Measurements from ENCODE around the gene CA14.

CA14 gene

DNA sequence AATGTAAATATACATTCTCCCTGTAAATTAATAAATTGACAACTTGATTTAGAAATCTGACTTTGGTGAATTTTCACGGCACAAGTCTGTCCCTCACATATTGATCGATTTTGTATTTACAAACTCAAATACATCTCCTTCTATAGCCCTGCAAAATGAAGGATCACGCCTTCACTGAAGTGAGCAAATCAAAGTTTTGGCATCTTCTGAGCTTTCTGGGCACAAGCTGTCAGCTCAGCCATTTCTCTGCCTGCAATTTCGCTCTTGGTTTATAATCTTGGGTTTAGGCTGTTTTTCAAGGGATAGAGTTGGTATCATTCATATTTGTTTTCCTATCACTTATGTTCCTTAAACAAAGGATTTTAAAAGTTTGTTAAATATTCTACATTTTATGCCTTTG is 47.5 kb upstream of the CA14 start (continued):
- TF ChIP-seq, protein P1, sequence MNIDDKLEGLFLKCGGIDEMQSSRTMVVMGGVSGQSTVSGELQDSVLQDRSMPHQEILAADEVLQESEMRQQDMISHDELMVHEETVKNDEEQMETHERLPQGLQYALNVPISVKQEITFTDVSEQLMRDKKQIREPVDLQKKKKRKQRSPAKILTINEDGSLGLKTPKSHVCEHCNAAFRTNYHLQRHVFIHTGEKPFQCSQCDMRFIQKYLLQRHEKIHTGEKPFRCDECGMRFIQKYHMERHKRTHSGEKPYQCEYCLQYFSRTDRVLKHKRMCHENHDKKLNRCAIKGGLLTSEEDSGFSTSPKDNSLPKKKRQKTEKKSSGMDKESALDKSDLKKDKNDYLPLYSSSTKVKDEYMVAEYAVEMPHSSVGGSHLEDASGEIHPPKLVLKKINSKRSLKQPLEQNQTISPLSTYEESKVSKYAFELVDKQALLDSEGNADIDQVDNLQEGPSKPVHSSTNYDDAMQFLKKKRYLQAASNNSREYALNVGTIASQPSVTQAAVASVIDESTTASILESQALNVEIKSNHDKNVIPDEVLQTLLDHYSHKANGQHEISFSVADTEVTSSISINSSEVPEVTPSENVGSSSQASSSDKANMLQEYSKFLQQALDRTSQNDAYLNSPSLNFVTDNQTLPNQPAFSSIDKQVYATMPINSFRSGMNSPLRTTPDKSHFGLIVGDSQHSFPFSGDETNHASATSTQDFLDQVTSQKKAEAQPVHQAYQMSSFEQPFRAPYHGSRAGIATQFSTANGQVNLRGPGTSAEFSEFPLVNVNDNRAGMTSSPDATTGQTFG (tag by site-specific recombination; IDR thresholded peaks at IDR 0.05; ENCODE audit: borderline replicate concordance), result no peak
- TF ChIP-seq ZNF549 (tag by site-specific recombination; IDR thresholded peaks at IDR 0.05) (no peak), ZNF335 (tag by site-specific recombination; conservative IDR thresholded peaks at IDR 0.05) (no peak), ZFP37 (tag by site-specific recombination; IDR thresholded peaks at IDR 0.05) (no peak), ZNF837 (tag by site-specific recombination; IDR thresholded peaks at IDR 0.05) (no peak), ZNF654 (tag by site-specific recombination; IDR thresholded peaks at IDR 0.05; ENCODE audit: low read depth) (no peak), ZNF664 (tag by site-specific recombination; IDR thresholded peaks at IDR 0.05) (no peak), YY1 (tag by site-specific recombination; IDR thresholded peaks at IDR 0.05) (no peak), ZNF555 (tag by site-specific recombination; conservative IDR thresholded peaks at IDR 0.05) (no peak), ZNF114 (tag by site-specific recombination; IDR thresholded peaks at IDR 0.05) (no peak), IKZF3 (tag by site-specific recombination; IDR thresholded peaks at IDR 0.05) (no peak)

DNA sequence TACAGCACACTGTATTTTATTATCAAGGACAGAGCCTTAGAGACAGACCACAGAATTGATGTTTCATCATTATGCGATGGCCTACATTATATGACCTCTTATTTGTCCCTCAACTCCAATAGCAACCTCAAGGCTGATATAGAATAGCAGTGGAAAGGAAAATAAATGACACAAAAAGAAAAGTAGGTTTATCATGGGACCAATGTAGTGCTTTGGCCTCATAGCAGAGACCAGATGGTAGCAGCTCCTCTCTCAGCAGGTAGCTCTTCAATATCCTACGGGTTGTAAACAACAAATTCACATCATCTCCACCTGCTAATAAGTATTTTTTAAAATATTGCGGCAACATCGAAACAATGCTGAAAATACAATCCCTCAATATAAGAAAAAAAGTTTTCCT is 46.9 kb upstream of the CA14 start:
- Histone ChIP-seq H3K9me3 (ENCODE audit: control insufficient read depth, insufficient read depth, low read depth, low read length) (no peaks in the 10 kb centered on the region), H3K36me3 (ENCODE audit: control insufficient read depth in 2 of 2, insufficient read depth in 1 of 2, low read length in 2 of 2) (no peaks in the 10 kb centered on the region), H3K4me1 (ENCODE audit: control insufficient read depth, insufficient read depth, low read length) (no peaks in the 10 kb centered on the region), H3K27ac (ENCODE audit: extremely low read depth, low read depth, low read length) (no peak overlapping the region), H3K4me3 (ENCODE audit: low read depth, low read length) (no peak overlapping the region)
- CTCF ChIA-PET, result interaction anchor here (1.2 kb wide), 1 partner anchor 24 kb away, joined by 5 read pairs; no protein-coding TSS in a partner anchor
- TF ChIP-seq KLF10 (tag by site-specific recombination; IDR thresholded peaks at IDR 0.05) (no peak), ZNF335 (tag by site-specific recombination; conservative IDR thresholded peaks at IDR 0.05) (no peak), ZNF416 (tag by site-specific recombination; IDR thresholded peaks at IDR 0.05) (no peak), ZFHX2 (tag by site-specific recombination; conservative IDR thresholded peaks at IDR 0.05) (no peak), ZNF654 (tag by site-specific recombination; IDR thresholded peaks at IDR 0.05; ENCODE audit: low read depth) (no peak), ZNF600 (tag by site-specific recombination; IDR thresholded peaks at IDR 0.05) (no peak), ZNF292 (tag by site-specific recombination; IDR thresholded peaks at IDR 0.05; ENCODE audit: borderline replicate concordance, low read depth) (no peak), ZNF2 (tag by site-specific recombination; IDR thresholded peaks at IDR 0.05) (no peak), SCRT1 (tag by site-specific recombination; IDR thresholded peaks at IDR 0.05; ENCODE audit: borderline replicate concordance) (no peak), GLIS2 (tag by site-specific recombination; IDR thresholded peaks at IDR 0.05) (no peak), GFI1B (tag by site-specific recombination; IDR thresholded peaks at IDR 0.05) (no peak), ZNF670 (tag by site-specific recombination; IDR thresholded peaks at IDR 0.05; ENCODE audit: low read depth) (no peak), ZBTB48 (tag by site-specific recombination; IDR thresholded peaks at IDR 0.05) (no peak), ZNF391 (tag by site-specific recombination; IDR thresholded peaks at IDR 0.05; ENCODE audit: borderline replicate concordance, low read depth) (no peak), ZNF266 (tag by site-specific recombination; IDR thresholded peaks at IDR 0.05; ENCODE audit: low read depth) (no peak)
- TF ChIP-seq, protein P2, sequence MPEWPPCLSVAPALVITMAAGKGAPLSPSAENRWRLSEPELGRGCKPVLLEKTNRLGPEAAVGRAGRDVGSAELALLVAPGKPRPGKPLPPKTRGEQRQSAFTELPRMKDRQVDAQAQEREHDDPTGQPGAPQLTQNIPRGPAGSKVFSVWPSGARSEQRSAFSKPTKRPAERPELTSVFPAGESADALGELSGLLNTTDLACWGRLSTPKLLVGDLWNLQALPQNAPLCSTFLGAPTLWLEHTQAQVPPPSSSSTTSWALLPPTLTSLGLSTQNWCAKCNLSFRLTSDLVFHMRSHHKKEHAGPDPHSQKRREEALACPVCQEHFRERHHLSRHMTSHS (tag by site-specific recombination; IDR thresholded peaks at IDR 0.05), result no peak
- TF ChIP-seq, protein P3, sequence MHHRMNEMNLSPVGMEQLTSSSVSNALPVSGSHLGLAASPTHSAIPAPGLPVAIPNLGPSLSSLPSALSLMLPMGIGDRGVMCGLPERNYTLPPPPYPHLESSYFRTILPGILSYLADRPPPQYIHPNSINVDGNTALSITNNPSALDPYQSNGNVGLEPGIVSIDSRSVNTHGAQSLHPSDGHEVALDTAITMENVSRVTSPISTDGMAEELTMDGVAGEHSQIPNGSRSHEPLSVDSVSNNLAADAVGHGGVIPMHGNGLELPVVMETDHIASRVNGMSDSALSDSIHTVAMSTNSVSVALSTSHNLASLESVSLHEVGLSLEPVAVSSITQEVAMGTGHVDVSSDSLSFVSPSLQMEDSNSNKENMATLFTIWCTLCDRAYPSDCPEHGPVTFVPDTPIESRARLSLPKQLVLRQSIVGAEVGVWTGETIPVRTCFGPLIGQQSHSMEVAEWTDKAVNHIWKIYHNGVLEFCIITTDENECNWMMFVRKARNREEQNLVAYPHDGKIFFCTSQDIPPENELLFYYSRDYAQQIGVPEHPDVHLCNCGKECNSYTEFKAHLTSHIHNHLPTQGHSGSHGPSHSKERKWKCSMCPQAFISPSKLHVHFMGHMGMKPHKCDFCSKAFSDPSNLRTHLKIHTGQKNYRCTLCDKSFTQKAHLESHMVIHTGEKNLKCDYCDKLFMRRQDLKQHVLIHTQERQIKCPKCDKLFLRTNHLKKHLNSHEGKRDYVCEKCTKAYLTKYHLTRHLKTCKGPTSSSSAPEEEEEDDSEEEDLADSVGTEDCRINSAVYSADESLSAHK (tag by site-specific recombination; IDR thresholded peaks at IDR 0.05), result no peak
- TF ChIP-seq, protein P4, sequence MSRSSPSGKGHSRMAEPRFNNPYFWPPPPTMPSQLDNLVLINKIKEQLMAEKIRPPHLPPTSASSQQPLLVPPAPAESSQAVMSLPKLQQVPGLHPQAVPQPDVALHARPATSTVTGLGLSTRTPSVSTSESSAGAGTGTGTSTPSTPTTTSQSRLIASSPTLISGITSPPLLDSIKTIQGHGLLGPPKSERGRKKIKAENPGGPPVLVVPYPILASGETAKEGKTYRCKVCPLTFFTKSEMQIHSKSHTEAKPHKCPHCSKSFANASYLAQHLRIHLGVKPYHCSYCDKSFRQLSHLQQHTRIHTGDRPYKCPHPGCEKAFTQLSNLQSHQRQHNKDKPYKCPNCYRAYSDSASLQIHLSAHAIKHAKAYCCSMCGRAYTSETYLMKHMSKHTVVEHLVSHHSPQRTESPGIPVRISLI (tag by site-specific recombination; IDR thresholded peaks at IDR 0.05), result no peak
- POLR2A ChIA-PET, result interaction anchor here (1.0 kb wide), 1 partner anchor 46 kb away, joined by 4 read pairs; no protein-coding TSS in a partner anchor
